Left renal cortex interstitium (tissue), 4 donors: ENCODE data around the gene NOS1AP. TPM values are rescaled to one million over a fixed set of nuclear protein-coding genes. Genes with fewer than 3 reads are reported as not detected.

Experiments used
- DNase-seq, 4 donors: peaks; one replicate each; pipeline ENCODE4 v3.0.0-alpha.2; 2013; ENCODE audit warnings: low read depth in 4 of 4, low spot score in 2 of 4, missing footprints in 1 of 4
- polyA plus RNA-seq, 4 donors: library from polyadenylated mRNA; unstranded; fragments of 120-200 nt; gene quantifications; one replicate each; pipeline ENCODE4 v1.2.1, GENCODE V29; 2013; ENCODE audit not compliant: insufficient read length in 4 of 4

The NOS1AP gene
- polyA plus RNA-seq, 4 donors, result 8.1 to 12.8 (median 10.7) TPM

- no peak for DNase-seq
These were observed 17.6 kb downstream of the NOS1AP start for GRCh38 chr1:162087111-162087510.

GRCh38 chr1:162087574-162087973, 18.1 kb downstream of the NOS1AP start:
- no peak for DNase-seq

GRCh38 chr1:162088281-162088969, 18.9 kb downstream of the NOS1AP start:
- DNase-seq, result no peak

GRCh38 chr1:162089748-162090147, 20.3 kb downstream of the NOS1AP start:
- no peak for DNase-seq

DNA sequence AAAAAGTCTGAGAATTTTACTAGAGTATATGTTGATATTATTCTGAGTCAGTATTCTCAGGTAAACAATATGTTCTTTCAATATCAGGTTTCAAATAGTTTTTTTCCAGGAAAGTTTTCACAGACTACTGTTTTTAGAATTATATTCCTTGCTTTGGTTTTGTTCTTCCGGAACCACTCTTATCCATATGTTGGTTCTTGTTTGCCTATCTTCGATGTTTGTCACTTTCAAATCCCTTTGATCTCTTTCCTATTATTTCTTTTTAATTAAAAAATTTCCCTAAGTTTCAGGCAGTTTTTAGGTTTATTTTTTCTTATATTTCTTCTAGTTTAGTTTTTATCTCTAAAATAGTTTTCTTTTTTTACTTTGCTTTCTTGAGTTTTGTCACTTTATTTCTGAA, 20.9 kb downstream of the NOS1AP start:
- DNase-seq, result no peak

DNA sequence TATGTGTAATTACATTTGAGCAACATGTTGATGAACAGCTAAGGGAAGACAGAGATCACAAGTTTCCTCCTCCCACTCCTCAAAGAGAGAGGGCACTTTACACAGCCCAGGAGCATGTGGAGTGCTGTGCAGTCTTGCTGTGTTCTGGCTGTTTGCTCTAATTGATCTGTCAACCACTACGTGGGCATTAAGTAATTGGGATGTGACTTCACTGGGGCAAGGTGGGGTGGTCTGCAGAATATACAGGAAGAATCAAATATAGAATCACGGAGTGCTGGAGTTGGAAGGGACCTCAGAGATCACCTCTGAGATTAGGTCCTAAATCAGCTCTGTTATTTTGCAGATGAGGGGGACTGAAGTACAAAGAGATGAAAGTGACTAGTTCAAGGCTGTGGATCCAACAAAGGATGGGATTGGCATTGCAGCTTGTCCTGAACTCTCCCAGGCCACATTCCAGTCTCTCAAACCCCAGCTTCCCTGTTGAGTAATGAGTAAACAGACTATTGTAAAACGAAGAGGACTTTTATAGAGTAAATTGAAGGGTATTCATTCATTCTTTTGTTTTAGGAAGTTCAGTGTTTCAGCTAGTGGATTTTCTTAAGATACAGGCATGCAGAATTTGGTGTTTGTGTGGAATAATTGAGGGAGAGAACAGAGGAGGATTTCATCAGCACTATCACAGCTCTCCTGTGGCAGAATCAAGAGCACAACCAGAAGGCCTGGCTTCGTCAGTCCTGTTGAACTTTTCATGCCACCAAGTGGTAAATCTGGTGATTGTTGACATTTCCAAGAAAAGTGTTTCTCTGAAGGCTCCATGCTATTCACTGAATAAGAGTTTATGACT, 22.4 kb downstream of the NOS1AP start:
- no peak for DNase-seq

GRCh38 chr1:162093095-162093494, 23.6 kb downstream of the NOS1AP start:
- DNase-seq, result no peak

DNA sequence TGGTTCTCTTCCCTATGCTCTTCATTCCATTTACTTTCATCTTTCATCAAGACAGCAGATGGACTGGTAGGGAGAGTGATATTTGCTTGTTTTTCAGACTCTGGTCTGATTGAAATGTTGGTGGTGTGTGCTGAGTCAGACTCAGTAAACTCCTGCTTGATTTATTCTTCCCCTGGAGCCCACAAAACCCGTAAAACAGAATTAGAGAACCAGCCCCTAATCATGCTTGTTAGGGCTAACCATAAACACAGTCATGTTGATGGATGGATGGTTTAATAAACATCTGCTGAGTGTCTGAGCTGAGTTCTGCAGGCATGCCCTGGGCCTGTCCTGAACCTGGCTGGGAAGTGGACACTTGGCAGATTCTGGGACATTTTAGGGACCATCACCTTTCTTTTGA, 24.8 kb downstream of the NOS1AP start:
- DNase-seq, result no peak

DNA sequence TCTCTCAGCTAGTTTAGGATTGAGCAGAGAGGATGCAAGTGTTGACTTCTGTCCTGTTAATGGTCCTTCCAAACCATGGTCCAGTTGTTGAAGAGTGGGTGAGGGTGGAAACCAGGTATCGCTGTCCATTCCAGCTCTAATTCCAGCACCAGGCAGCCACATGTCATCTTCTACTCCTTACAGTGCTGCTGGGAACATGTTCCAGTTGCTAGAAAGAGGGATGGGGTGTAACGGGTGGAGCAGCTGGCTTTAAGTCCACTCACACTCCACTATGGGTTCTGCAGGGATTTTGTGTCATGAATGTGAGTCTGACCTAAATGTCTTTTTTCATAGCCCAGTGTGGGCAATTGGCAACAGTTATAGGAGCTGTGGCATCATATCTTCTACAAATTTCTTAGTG, 25.2 kb downstream of the NOS1AP start:
- DNase-seq, result no peak

DNA sequence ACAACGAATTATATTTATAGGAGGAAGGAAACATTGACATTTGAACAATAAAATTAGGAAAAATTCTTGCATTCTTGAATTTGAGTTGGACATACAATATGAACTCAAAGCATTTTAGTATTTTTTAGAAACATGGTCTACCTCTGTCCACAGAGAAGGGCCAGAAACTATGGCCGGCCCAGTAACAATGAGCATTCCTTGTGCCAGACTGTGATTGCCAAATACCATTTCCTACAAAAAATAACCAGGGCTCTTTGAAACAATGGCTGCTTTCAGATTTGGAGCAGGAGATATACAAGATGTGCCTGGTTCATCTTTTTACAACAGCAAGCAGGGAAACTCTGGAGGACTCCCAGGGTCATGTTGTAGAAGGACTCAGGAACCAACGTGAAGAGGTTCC, 38.4 kb downstream of the NOS1AP start:
- DNase-seq, result no peak

DNA sequence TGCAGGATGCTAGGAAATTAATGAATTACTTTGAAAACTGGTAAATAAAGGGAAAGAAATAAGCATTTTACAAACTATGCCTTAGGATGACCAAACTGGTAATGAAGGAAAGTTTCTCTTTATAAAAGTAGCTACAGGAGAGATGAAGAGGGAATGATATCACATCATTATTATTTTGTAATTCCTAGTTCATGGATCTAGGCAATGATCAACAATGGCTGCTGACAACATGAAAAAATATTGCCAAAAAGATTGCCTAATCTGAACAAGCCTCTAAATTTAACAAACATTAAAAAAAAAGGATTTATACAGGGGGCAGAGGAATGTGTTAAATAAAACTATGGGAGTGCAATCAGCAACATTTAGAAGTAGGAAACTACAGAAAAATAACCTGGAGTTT, 38.9 kb downstream of the NOS1AP start:
- DNase-seq, result no peak

DNA sequence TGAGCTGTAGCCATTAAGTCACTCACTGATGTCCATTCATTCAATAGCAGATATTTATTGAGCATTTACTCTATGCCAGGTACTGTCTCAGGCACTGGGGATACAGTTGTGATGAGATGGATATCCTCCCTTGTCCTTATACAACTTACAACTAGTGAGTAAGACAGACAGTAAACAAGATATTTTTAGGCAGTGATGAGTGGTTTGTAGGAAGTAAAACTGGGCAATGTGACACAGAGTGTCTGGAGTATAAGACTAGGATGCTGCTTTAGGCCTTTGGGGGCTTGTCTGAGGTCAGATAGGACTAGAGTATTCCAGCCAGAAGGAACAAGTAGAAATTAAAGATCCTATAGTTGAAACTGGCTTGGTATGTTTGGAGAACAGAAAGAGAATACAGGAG, 41.4 kb downstream of the NOS1AP start:
- no peak for DNase-seq

- DNase-seq, result no peak
These were observed 42.1 kb downstream of the NOS1AP start for GRCh38 chr1:162111572-162111971.

DNA sequence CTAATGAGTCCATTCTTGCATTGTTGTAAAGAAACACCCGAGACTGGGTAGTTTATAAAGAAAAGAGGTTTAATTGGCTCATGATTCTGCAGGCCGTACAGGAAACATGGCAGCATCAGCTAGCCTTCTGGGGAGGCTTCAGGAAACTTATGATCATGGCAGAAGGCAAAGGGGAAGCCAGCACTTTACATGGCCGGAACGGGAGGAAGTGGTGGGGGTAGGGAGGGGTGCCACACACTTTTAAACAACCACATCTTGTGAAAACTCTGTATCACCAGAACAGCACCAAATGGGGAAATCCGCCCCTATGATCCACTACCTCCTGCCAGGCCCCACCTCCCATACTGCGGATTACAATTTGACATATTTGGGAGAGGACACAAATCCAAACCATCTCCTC, 43.9 kb downstream of the NOS1AP start:
- no peak for DNase-seq

DNA sequence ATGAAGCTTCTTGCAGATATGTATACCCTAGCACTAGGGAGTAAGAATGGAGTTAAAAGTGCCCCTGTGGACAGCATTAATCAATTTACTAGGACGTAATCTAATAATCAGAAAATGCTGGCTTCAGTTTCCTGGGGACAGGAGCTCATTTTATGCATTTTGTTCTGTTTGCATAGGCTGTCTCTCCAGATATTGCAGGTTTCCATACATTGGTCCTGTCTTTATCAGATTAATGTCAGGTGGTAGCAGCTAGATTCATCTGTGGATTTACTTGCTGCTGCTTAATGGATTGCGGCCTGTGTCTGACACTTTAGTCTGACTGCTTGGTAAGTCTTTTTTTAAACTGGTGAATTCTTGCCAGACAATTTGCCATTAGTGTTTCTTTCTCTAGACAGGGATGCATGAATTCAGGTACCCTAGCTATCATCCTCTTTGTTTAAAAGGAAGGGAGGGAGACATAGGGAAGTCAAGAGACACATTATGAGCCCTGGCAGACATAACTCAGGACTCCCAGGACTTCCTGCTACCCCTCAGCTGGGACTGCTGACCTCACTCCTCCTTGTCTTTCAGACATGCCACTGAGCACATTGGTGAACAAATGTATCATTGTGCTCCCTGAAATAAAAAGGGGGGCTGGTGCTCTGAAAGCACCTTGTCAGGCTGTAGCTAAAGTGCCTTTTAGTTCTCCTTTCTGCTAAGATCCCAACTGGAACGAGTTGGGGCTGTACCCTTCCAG, 47.7 kb downstream of the NOS1AP start:
- no peak for DNase-seq

GRCh38 chr1:162118063-162118462, 48.6 kb downstream of the NOS1AP start:
- DNase-seq, result no peak

DNA sequence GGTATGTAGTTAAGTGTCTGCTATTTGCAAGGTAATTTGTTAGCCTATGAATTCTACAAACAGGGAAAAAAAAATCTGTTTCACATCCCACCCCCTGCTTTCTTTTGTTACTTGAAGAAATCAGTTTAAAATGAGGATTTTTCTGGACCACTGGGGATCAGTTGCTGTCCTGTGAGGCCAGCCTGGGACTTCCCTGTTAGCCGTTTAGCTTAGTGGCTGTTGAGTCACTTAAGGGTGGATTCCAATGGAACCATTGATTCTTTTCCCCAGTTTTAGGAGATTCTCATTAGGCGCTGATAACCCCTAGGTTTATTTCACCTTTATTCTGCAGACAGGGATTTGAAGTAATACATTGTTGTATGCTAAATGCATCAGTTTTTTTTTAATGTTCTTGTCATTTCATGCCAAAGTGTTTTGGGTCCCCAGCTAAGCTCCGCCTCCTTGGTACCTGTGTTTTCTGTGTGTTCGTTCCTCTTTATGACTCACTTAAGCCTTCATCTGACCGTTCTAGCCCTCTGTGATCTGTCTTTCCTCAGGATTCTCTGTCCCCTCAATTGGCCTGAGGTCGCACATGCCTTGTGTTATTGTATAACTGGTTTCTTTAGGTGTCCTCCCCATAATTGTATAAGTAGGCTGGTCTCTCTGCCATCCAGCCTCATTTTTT, 59.3 kb downstream of the NOS1AP start:
- DNase-seq, result no peak

GRCh38 chr1:162130308-162130707, 60.8 kb downstream of the NOS1AP start:
- no peak for DNase-seq

- no peak for DNase-seq
These were observed 62.2 kb downstream of the NOS1AP start for GRCh38 chr1:162131400-162132321.

GRCh38 chr1:162133566-162133965, 64.1 kb downstream of the NOS1AP start:
- no peak for DNase-seq
